GM12878 (cell line): ENCODE data around the gene PRKCQ. TPM values are rescaled to one million over a fixed set of nuclear protein-coding genes. Genes with fewer than 3 reads are reported as not detected.

Experiments
- ATF2 ChIP-seq: IDR thresholded peaks from 2 replicates; pipeline ENCODE4 v1.6.1; 2012; ENCODE audit warnings: low read length, inconsistent platforms
- ATF3 ChIP-seq: IDR thresholded peaks from 2 replicates; pipeline ENCODE4 v1.6.1; 2011; ENCODE audit warnings: low read depth, mild to moderate bottlenecking, low read length, moderate library complexity, borderline replicate concordance; ENCODE audit errors: extremely low read depth
- CHD1 ChIP-seq: IDR thresholded peaks from 2 replicates; pipeline ENCODE4 v1.6.1; 2012; ENCODE audit warnings: low read depth, low read length, improper control_type of control experiment
- CHD2 ChIP-seq: IDR thresholded peaks from 2 replicates; pipeline ENCODE4 v1.6.1; 2011; ENCODE audit warnings: low read depth, low read length, improper control_type of control experiment, borderline replicate concordance
- CTCF ChIP-seq, 3 experiments: IDR thresholded peaks in 2 of 3; conservative IDR thresholded peaks in 1 of 3; 2 replicates each; pipeline ENCODE4 v1.5.1; 2011; ENCODE audit warnings: low read depth in 3 of 3, low read length in 3 of 3, mild to moderate bottlenecking in 3 of 3, control low read depth in 2 of 3, moderate library complexity in 2 of 3, inconsistent platforms in 1 of 3, mixed read lengths in 1 of 3; ENCODE audit not compliant: control insufficient read depth in 2 of 3, insufficient read depth in 1 of 3; ENCODE audit errors: extremely low read depth in 1 of 3
- DPF2 ChIP-seq: fragments of 450-650 bp; IDR thresholded peaks from 2 replicates; pipeline ENCODE4 v1.6.1; 2017; ENCODE audit warnings: mild to moderate bottlenecking
- EED ChIP-seq: sonication (generic); IDR thresholded peaks from 2 replicates; pipeline ENCODE4 v1.6.1; 2016; ENCODE audit warnings: antibody characterized with exemption, low read depth
- HDAC6 ChIP-seq: fragments of 200-600 bp; sonication (generic); IDR thresholded peaks from one replicate; pipeline ENCODE4 v1.8.0; 2017; ENCODE audit warnings: antibody characterized with exemption; ENCODE audit not compliant: unreplicated experiment
- IRF3 ChIP-seq: fragments of 450-650 bp; IDR thresholded peaks from 2 replicates; pipeline ENCODE4 v1.6.1; 2014; ENCODE audit warnings: mild to moderate bottlenecking
- MAX ChIP-seq: IDR thresholded peaks from 2 replicates; pipeline ENCODE4 v1.6.1; 2012; ENCODE audit warnings: low read depth, low read length, improper control_type of control experiment
- MEF2A ChIP-seq: IDR thresholded peaks from 2 replicates; pipeline ENCODE4 v1.6.1; 2011; ENCODE audit warnings: low read depth, mild to moderate bottlenecking, low read length, moderate library complexity; ENCODE audit not compliant: insufficient read depth
- POLR2A ChIP-seq: IDR thresholded peaks from 2 replicates; pipeline ENCODE4 v1.6.1; 2011; ENCODE audit warnings: low read depth, mild to moderate bottlenecking, low read length
- POLR2AphosphoS5 ChIP-seq: IDR thresholded peaks from 2 replicates; pipeline ENCODE4 v1.6.1; 2011; ENCODE audit warnings: mild to moderate bottlenecking, low read length, inconsistent platforms
- SKIL ChIP-seq: fragments of 450-650 bp; IDR thresholded peaks from 2 replicates; pipeline ENCODE4 v1.6.1; 2017; ENCODE audit warnings: mild to moderate bottlenecking, low read depth, inconsistent platforms; ENCODE audit not compliant: poor library complexity, severe bottlenecking
- SMARCA5 ChIP-seq: fragments of 450-650 bp; IDR thresholded peaks from 2 replicates; pipeline ENCODE4 v1.6.1; 2017; ENCODE audit warnings: mild to moderate bottlenecking
- SP1 ChIP-seq: IDR thresholded peaks from one replicate; pipeline ENCODE4 v1.6.1; 2011; ENCODE audit warnings: low read depth, low read length
- SPI1 ChIP-seq: IDR thresholded peaks from 2 replicates; pipeline ENCODE4 v1.6.1; 2011; ENCODE audit warnings: low read depth, mild to moderate bottlenecking, low read length, moderate library complexity, borderline replicate concordance; ENCODE audit not compliant: insufficient read depth
- ZNF592 ChIP-seq: fragments of 450-650 bp; IDR thresholded peaks from 2 replicates; pipeline ENCODE4 v1.6.1; 2017; ENCODE audit warnings: mild to moderate bottlenecking, moderate library complexity
- polyA plus RNA-seq, 11 experiments: library from polyadenylated mRNA; depleted of rRNA in 4 of 11; unstranded in 6 of 11; stranded (reverse) in 5 of 11; fragments of >200 nt; fragmentation: Nextera tagmentation in 4 of 11; fragmentation: Illumina TruSeq in 1 of 11; extraction: Ambion mirVana in 4 of 11; extraction: Trizol in 1 of 11; gene quantifications; 1 replicate in 1 of 11; 2 replicates in 10 of 11; pipeline versions ENCODE4 v1.2.1 to v1.2.3, GENCODE V29; 2011 to 2016; ENCODE audit warnings: inconsistent platforms in 2 of 11, missing spikeins in 2 of 11, low read depth in 1 of 11
- total RNA-seq, 4 experiments: library from RNA; depleted of rRNA in 3 of 4; stranded (reverse); fragments of >200 nt in 3 of 4; fragmentation: Illumina TruSeq in 1 of 4; extraction: Trizol in 1 of 4; gene quantifications; 2 replicates each; pipeline versions ENCODE4 v1.2.1 to v1.2.3, GENCODE V29; 2013 to 2021

The PRKCQ gene
- total and polyA plus RNA-seq, 10 of the 15 experiments (the other 5 are each of a cell fraction or from before 2014, with no cell fraction given): 0.26 to 8.9 (median 0.98) TPM

- TF ChIP-seq SMARCA5 (no peak; the same call in 1 of the 2 replicates), EED (peak; percentile 45; the same call in 1 of the 2 replicates), SPI1 (no peak), HDAC6 (no peak), ZNF592 (no peak), MEF2A (no peak), CHD1 (no peak), MAX (0 out of 2 replicates have a peak, but pooled peaks have one; percentile 19), POLR2AphosphoS5 (no peak), IRF3 (no peak), POLR2A (no peak), ATF2 (no peak), CHD2 (peak; percentile 22; the same call in 1 of the 2 replicates), ATF3 (no peak), CTCF (IDR thresholded peaks at IDR 0.05 in 2 of 3, conservative IDR thresholded peaks at IDR 0.05 in 1 of 3; ENCODE audit: control insufficient read depth in 2 of 3, extremely low read depth in 1 of 3, insufficient read depth in 1 of 3, low read depth in 3 of 3, low read length in 3 of 3) (peak; percentile 69 to 88 (median 77)), DPF2 (no peak), SKIL (peak; percentile 50), SP1 (no peak)
These were observed 178.3 kb downstream of the PRKCQ start (continued) for GRCh38 chr10:6401558-6402348.
